Measurements from ENCODE around the gene PTER.
A peak's percentile ranks its signal among the peaks of the same experiment; 100 is the strongest.

Gene PTER

DNA sequence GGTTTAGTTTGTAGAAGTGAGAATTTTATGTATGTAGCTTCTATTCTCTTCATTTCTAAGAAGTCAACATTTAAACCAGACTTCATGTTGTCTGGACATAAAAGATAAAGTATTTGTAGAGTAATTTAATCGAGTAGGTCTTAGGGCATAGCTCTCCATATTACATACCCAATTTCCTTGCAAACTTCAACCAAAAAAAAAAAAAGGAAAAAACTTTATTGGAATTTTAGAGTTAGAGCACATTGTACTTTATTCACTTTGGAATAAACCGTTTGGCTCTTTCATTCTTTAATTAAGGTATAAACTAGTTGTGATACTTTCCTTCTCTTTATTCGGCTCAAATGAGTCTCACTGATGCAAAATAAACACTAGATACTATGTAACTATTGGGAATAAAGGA is 36.0 kb downstream of the PTER start:
- no peak for DNase-seq

DNA sequence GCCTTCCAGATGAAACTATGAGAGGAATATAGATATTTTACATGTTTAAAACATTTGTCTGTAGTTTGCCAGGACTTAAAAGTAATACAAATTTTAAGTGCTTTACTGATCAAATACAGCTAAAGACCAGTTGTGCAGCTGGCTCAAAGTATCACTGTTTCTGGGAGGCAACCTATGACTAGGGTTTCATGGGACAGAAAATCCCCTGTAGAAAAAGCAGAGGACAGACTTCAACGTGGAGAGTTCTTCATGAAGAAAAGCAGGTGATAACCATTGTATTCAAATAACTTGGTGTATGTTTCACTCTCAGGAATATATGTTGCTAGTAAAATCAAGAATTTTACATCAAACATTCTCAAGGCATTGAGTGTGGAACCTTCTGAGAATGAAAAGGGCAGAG is 40.9 kb downstream of the PTER start:
- no peak for DNase-seq

DNA sequence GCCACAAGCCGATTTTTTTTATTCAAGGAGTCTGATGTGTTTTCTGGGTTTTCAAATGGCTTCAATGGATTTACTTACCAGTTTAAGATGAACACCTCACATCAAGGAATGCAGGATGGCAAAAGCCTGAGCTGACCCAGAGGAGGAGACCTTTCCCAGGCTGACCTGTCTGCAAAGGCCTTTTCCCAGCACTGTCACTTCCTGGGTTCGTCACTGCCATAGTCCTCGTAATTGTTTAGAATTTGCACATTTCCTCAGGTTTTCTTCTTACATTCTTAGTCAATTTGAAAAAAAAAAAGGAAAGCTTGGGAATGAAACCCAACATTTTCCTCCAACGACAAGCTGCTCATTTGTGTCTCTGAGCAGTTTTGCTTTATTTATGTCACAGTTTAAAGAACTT is 42.0 kb downstream of the PTER start:
- DNase-seq: no peak

GRCh38 chr10:16481052-16481728 is 44.4 kb downstream of the PTER start:
- no peak for DNase-seq

DNA sequence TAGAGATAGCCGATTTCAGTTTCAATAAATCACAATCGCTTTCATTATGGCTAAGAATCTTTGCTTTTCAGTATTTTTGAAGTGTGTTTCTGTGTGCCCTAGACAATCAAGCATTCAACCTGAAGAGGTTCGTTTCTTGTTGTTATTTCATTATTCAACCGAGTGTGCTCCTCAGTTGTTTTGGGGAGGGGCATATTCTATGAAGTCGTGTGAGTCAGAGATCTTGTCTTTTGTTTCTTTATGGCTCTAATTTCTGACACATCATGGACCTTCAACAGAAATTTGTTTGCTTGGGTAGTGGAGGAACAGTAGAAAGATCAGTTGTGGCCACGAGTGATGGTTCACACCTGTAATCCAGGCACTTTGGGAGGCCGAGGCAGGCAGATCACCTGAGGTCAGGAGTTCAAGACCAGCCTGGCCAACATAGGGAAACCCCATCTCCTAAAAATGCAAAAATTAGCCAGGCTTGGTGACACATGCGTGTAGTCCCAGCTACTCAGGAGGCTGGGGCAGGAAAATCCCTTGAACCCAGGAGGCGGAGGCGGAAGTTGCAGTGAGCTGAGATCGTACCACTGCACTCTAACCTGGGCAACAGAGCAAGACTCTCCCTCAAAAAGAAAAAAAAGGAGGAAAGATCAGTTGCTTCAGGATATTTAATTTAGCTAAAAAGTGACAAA is 46.6 kb downstream of the PTER start:
- DNase-seq: no peak

- no peak for DNase-seq
Observed at GRCh38 chr10:16490511-16490910, 53.7 kb downstream of the PTER start.

DNA sequence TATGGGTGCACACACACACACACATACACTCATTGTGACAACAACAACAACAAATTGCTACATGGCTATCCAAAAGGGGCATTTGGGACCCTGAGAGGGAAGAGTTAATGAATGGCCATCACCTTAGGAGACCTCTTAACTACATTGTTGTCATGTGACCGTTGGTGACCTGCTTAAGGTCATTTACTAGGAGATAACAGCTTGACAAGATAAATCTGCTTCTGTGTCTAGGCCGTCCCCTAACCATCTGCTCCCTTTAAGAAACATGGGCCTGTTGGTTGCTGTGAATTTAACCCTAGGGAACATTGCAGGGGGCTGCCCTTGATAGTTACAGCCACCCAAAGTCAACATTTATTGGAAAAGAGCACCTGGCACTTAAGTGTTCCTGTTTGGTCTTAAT is 55.1 kb downstream of the PTER start:
- no peak for DNase-seq

DNA sequence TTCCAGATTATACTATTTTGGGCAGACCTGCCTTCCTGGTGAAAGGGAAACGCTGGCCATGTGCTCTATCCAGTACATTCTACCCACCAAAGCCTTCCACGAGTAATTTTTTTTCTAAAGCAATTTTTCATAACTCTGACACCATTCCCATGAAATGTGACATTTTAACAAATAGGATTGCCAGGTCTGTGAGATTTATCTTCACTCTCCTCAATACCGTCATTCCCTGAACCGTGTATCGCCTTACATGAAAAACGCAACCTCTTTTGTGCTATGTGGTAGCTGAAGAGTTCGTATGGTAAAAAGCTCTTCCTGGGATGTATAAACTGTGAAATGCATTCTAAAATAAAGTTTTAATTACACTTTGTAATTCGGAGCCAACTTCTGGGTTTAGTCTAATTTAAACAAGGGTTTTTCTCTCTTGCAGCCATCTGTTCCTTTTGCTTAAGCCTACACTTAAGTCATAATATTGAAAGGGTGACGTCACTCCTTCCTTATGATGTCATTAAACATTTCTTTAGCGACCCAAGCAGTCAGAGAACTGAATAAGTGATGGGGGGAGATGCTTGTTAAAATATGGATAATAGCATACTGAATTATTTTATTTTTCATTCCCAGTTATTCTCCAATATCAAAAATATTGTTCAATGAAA is 57.2 kb downstream of the PTER start:
- no peak for DNase-seq

DNA sequence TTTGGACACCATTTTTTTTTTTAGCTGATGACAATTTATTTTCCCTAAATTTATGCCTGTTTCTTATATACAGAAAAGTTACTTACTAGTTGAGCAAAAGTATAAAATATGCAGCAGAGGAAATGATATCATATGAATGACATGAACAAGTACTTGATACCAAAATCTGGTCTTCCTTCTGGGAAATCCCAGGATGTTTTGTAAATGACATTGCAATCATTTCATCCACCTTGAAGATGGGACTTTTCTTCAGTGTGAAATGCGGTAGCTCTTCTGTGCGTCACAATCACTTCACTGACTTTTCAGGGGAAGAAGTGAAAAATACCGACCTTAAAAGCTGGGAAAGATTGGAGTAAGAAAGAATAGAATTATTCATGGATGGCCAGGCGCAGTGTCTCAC is 61.1 kb downstream of the PTER start:
- no peak for DNase-seq

DNA sequence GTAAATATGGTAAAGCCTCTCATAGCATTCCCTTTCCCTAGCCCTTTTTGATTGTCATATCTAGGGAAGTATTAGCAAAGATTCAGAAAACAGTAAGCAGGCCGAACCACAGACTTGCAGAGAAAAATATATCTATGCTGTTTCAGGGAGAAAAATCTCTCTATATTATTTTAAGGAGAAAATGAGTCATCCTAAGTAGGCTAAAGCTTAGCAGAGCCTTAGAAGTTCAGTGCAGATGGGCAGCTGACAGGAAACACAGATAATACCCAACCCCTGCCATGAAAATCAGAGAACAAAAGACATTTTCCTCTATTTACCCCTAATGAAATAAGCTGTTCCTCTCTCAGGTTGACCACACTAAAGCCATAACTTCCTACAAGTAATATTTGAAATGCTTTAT is 68.4 kb downstream of the PTER start:
- DNase-seq: no peak

DNA sequence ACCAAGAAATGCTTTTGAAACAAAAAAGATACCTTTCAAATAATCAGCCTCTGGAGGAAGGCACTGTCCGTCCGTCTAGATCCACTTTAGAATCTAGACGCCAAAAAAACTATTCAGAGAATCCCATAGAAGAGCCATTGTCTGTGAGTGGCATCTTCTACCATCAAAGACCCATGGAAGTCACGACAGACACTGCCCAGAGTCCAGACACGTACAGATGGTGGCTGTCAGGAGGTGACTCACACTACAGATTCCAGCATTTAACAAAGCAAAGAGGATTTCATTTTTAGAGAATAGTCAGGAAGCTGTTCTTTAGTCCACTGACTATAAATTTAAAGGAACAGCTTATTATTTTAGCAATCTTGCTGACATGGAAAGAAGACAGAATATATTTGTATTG is 73.2 kb downstream of the PTER start:
- no peak for DNase-seq

- DNase-seq: no peak
Observed at GRCh38 chr10:16510843-16511242, 74.0 kb downstream of the PTER start.

- no peak for DNase-seq
Observed at GRCh38 chr10:16518822-16519221, 82.0 kb downstream of the PTER start.

DNA sequence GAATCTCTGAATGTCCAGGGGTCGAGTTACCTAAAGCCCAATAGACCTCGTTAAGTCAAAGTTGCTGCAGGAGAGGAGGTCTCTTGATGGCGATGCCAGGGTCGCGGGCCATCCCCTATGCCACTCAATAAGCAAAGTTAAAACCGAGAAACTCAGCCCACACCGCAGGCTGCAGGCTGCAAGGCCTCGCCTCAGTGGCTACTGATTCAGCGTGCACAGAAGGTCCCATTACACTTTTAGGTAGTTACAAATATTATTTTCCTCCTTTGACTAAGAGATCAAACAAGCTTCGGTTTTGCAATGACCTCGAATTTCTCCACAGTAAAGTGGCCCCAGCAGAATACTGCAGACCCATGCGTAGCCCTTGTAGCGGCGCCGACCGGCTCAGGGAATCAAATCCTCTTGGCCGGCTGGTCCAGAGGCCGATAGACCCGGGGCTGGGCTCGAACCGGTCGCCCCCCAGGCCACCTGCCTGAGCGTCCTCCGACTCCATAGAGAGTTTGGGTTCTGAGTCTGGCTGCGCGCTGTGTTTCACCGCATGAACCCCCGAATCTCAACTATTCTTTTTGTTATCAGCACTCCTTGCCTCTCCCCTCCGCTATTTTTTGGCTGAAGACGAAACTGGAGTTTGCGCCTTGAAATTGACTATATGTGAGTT is 82.6 kb downstream of the PTER start:
- no peak for DNase-seq

DNA sequence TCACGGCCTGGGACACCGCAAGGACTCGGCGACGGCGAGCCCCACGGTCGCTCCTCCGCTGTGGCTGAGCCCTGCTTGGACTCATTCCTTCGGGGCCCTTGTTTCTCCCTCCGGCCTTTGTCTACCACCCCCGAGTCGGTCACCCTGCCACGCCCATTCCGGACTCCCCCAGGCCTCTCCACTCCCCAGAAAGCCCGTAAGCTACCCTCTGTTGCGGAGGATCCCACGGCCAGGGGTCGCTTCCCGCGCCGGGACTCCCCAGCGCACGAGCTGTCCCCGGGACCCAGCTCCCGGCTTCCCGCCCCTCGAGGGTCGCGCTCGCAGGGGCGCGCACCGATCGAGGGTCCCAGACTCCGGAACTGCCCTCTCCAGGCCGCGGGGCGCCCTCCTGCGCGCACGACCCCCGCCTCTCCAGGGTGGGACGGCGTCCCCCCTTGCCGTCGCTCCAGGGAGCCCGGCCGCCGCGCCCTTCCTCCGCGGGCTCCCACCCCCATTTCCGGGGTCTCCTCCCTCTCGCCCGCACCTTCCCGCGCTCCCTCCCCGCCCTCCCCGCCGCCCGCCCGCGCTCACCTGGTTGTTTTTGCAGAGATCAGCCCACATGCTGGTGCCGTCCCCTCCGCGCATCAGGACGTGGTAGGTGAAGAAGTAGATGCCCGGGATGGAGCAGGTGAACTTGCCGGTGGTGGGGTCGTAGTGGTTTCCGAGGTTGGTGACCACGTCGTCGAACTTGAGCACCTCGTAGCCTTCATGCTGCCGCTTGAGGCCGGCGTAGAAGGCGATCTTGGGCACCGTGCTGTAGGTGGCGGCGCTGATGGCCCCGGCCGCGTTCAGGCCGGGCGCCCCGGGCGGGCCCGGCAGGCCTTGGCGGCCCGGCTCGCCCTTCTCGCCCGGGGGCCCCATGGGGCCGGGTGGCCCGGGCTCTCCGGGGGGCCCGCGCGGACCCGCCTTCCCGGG is 83.4 kb downstream of the PTER start:
- DNase-seq: peak in 1 of 4 experiments; percentile 18

DNA sequence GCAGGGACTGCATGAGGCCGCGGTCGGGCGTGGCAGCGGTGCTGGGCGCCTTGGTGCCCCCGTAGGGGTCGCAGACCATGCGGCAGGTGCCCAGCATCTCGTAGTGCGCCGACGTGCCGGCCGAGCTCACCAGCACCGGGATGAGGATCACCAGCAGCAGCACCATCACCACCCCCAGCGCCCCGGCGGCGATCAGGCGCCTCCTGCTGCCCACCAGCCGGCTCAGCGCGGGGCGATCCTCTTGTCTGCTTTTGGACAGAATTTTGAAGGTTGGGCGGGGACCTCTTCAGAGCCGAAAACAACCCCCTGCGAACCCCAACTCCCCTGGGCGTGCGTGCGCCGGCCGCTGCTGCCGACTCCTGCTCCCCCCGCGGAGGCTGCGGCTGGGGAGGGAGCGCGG is 84.1 kb downstream of the PTER start:
- DNase-seq: peak; percentile 6 to 46 (median 16)

GRCh38 chr10:16521311-16522016 is 84.7 kb downstream of the PTER start, which contains the start of gene C1QL3:
TSS of gene C1QL3 (minus strand) at chr10:16521879. CDS start at chr10:16521065, 814 bp downstream.
- DNase-seq: peak in 3 of 4 experiments; percentile 5 to 30 (median 15)

DNA sequence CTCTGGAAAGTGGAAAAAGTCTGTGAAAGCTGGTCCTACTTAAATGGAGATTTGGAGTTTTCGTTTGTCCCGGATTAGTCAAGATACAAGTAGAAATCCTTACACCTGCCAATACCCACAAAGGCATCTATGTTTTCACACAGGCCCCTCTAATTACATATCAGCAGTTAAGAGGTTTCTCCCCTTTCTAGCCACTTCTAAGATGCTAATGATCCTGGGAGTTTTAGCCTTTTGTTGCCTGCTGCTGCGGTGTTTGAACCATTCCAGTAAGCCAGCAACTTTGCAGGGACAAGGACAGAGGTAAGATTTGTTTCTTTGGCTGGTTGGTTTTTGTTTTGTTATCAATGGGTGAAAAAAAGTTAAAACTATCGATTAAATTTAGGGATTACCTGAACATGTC is 90.6 kb downstream of the PTER start:
- DNase-seq: no peak

GRCh38 chr10:16529853-16530252 is 93.0 kb downstream of the PTER start:
- no peak for DNase-seq

DNA sequence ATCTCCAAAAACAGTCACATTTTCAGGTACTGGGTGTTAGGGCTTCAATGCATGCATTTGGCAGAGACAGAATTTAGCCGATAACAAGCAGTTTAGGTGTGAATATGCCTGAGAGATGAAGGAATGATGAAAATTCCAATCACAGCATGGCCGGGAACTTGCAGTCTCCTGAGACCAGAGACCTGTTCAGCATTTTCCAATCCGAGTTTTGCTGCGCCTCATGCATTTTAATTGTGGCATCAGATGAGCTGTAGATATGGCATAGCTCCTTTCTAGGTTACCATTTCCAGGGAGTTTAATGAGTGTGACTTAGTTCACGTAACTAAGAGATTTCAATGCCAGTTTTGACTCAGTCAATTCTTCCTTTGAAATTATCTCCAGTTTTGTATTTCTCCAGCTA is 99.3 kb downstream of the PTER start:
- DNase-seq: no peak

- no peak for DNase-seq
Observed at GRCh38 chr10:16544099-16544498, 107.3 kb downstream of the PTER start.

GRCh38 chr10:16544591-16544990 is 107.8 kb downstream of the PTER start:
- DNase-seq: no peak

All from suppressor macrophage (primary cell).